ENCODE data around the gene STRIP2.

STRIP2 gene

DNA sequence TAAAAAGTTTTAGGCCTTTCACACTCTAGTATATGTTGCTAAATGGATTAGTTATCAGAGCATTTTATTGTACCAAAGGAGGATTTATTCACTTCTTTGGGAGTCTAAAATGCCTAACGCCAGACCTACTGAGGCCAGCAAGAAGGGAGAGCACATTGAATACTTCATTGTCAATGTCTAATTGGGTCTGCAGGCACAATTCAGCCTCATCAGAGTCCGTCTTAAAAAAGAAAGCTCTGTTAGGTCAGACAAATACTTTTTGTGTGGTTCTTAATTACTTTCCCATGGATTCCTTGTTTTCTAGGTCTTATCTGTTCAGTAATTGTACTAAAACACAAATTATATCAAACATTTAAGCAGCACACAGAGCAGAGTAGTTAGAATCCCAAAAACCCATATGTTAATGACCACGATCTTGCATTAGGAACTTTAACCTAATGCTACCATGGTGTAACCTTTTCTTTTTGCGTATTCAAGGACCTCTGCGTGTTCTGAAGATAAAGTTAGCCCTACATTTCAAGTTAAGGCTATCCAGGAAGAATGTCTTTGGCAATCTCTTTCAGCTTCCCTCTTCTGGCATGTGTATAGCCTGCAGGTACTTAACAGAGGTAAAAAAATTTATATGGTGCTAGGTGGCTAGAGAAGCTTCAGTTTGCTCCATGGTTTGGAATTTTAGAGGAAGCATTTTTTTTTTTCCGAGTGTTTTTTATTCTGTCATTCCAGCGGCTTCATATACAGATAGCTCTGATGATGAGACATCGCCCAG lies 45.7 kb upstream of the STRIP2 start:
- peaks cover 0 to 5% of the 10 kb centered on the region in 2 experiments for H3K4me1 ChIP-seq (ENCODE audit: control insufficient read depth in 1 of 2, insufficient read depth in 1 of 2, low read depth in 1 of 2, low read length in 1 of 2)

DNA sequence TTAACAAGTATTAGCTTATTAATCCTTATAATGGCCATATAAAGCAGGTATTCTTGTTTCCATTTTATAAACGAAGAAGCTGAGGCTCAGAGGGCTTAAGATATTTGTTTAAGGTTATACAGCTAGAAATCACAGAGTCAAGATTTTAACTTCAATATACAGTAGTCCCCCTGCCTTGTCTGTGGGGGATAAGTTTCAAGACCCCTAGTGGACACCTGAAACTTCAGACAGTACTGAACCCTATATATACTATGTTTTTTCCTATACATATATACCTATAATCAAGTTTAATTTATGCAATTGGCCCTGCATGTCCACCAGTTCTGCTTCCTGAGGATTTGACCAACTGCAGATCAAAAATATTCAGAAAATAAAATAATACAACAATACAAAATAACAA lies 44.4 kb upstream of the STRIP2 start:
- TF ChIP-seq, protein P1, sequence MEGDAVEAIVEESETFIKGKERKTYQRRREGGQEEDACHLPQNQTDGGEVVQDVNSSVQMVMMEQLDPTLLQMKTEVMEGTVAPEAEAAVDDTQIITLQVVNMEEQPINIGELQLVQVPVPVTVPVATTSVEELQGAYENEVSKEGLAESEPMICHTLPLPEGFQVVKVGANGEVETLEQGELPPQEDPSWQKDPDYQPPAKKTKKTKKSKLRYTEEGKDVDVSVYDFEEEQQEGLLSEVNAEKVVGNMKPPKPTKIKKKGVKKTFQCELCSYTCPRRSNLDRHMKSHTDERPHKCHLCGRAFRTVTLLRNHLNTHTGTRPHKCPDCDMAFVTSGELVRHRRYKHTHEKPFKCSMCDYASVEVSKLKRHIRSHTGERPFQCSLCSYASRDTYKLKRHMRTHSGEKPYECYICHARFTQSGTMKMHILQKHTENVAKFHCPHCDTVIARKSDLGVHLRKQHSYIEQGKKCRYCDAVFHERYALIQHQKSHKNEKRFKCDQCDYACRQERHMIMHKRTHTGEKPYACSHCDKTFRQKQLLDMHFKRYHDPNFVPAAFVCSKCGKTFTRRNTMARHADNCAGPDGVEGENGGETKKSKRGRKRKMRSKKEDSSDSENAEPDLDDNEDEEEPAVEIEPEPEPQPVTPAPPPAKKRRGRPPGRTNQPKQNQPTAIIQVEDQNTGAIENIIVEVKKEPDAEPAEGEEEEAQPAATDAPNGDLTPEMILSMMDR (IDR thresholded peaks at IDR 0.05) = no peak

More for the DNA sequence above, 45.7 kb upstream of the STRIP2 start:
- Histone ChIP-seq H3K4me3 (ENCODE audit: low read depth in 1 of 2, low read length in 1 of 2) (no peak overlapping the region), H3K27me3 (no peaks in the 10 kb centered on the region), H3K36me3 (no peaks in the 10 kb centered on the region), H3K27ac (no peak overlapping the region), H3K9me3 (no peaks in the 10 kb centered on the region)
- TF ChIP-seq, protein P1 (IDR thresholded peaks at IDR 0.05) = no peak

DNA sequence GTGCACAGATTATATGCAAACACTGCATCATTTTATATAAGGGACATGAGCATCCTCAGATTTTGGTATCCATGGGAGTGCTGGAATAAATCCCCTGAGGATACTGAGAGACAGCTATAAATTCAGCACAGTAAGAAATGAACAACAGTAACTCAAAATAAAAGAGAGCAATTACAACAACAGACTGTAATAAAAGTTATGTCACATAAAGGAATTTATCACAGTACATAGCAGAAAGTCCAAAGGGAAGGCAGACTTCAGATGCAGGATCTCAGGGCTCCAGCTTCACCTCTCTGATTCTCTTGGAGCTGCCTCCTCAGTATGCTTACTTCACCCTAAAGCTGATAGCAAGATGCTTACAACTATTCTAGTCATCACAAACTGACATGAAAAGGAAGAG lies 43.9 kb upstream of the STRIP2 start:
- TF ChIP-seq, protein P1 (IDR thresholded peaks at IDR 0.05) = no peak
- Histone ChIP-seq H3K4me3 (ENCODE audit: low read depth in 1 of 2, low read length in 1 of 2) (no peak overlapping the region), H3K9me3 (no peaks in the 10 kb centered on the region), H3K36me3 (no peaks in the 10 kb centered on the region), H3K27ac (no peak overlapping the region), H3K4me1 (ENCODE audit: control insufficient read depth in 1 of 2, insufficient read depth in 1 of 2, low read depth in 1 of 2, low read length in 1 of 2) (peaks cover 0 to 5% of the 10 kb centered on the region in 2 experiments), H3K27me3 (no peaks in the 10 kb centered on the region)

More for the DNA sequence above, 44.4 kb upstream of the STRIP2 start:
- H3K36me3 ChIP-seq = no peaks in the 10 kb centered on the region
- H3K27me3 ChIP-seq = no peaks in the 10 kb centered on the region
- H3K4me3 ChIP-seq (ENCODE audit: low read depth in 1 of 2, low read length in 1 of 2) = no peak overlapping the region
- H3K27ac ChIP-seq = no peak overlapping the region
- no peaks in the 10 kb centered on the region for H3K9me3 ChIP-seq
- H3K4me1 ChIP-seq (ENCODE audit: control insufficient read depth in 1 of 2, insufficient read depth in 1 of 2, low read depth in 1 of 2, low read length in 1 of 2) = peaks cover 0 to 5% of the 10 kb centered on the region in 2 experiments

GRCh38 chr7:129391546-129392171 lies 42.6 kb upstream of the STRIP2 start:
- H3K4me1 ChIP-seq (ENCODE audit: control insufficient read depth in 1 of 2, insufficient read depth in 1 of 2, low read depth in 1 of 2, low read length in 1 of 2) = peaks cover 0 to 5% of the 10 kb centered on the region in 2 experiments

GRCh38 chr7:129393255-129393654 lies 41.0 kb upstream of the STRIP2 start:
- Histone ChIP-seq H3K36me3 (no peaks in the 10 kb centered on the region), H3K4me3 (ENCODE audit: low read depth in 1 of 2, low read length in 1 of 2) (no peak overlapping the region), H3K27me3 (no peaks in the 10 kb centered on the region), H3K4me1 (ENCODE audit: control insufficient read depth in 1 of 2, insufficient read depth in 1 of 2, low read depth in 1 of 2, low read length in 1 of 2) (peaks cover 0 to 5% of the 10 kb centered on the region in 2 experiments), H3K27ac (no peak overlapping the region), H3K9me3 (no peaks in the 10 kb centered on the region)
- TF ChIP-seq, protein P1 (IDR thresholded peaks at IDR 0.05) = no peak

More at GRCh38 chr7:129391546-129392171, 42.6 kb upstream of the STRIP2 start:
- TF ChIP-seq, protein P1 (IDR thresholded peaks at IDR 0.05) = no peak
- no peaks in the 10 kb centered on the region for H3K9me3 ChIP-seq
- no peak overlapping the region for H3K4me3 ChIP-seq (ENCODE audit: low read depth in 1 of 2, low read length in 1 of 2)
- H3K27me3 ChIP-seq = no peaks in the 10 kb centered on the region
- H3K36me3 ChIP-seq = no peaks in the 10 kb centered on the region
- no peak overlapping the region for H3K27ac ChIP-seq
